Choroid plexus epithelial cell (primary cell): ENCODE data around the gene UVSSA.

ENCODE experiments used
- DNase-seq: peaks from one replicate; pipeline ENCODE4 v3.0.0-alpha.2; 2010; ENCODE audit warnings: low read depth
- H3K4me3 ChIP-seq: 2 replicates; pipeline ENCODE4 v1.5.1; 2011; ENCODE audit warnings: low read depth, mild to moderate bottlenecking, control low read depth, low read length, moderate library complexity
- CTCF ChIP-seq: conservative IDR thresholded peaks from 2 replicates; pipeline ENCODE4 v1.5.1; 2011; ENCODE audit warnings: low read depth, mild to moderate bottlenecking, control low read depth, inconsistent platforms, low read length, moderate library complexity

UVSSA gene

GRCh38 chr4:1381181-1381621 is 34.2 kb downstream of the UVSSA start:
- no peak overlapping the region for H3K4me3 ChIP-seq
- no peak for TF ChIP-seq CTCF
- DNase-seq, result no peak

GRCh38 chr4:1381944-1382541 is 35.0 kb downstream of the UVSSA start:
- TF ChIP-seq CTCF, result no peak
- no peak for DNase-seq
- no peak overlapping the region for H3K4me3 ChIP-seq

- no peak for TF ChIP-seq CTCF
These were observed 36.0 kb downstream of the UVSSA start for GRCh38 chr4:1382776-1383727.

GRCh38 chr4:1383728-1384591 is 37.0 kb downstream of the UVSSA start:
- no peak for DNase-seq
- H3K4me3 ChIP-seq, result no peak overlapping the region
- TF ChIP-seq CTCF, result no peak

More at GRCh38 chr4:1382776-1383727, 36.0 kb downstream of the UVSSA start:
- H3K4me3 ChIP-seq, result no peak overlapping the region
- DNase-seq, result no peak

GRCh38 chr4:1384675-1385372 is 37.8 kb downstream of the UVSSA start:
- DNase-seq, result no peak
- no peak for TF ChIP-seq CTCF
- H3K4me3 ChIP-seq, result no peak overlapping the region
